PC-3 (cell line): ENCODE measurements around the gene R3HCC1L.
"Not testable (repeated sequence)": the region's sequence is repeated elsewhere in the genome, so short reads cannot be mapped to it uniquely, and the experiment has no call there.

ENCODE experiments used
- CTCF ChIP-seq: fragments of 300-600 bp; sonication (generic); conservative IDR thresholded peaks from 2 replicates; pipeline ENCODE4 v1.5.1; 2017; ENCODE audit warnings: antibody characterized with exemption, low read depth, mild to moderate bottlenecking, low read length
- EZH2 ChIP-seq: fragments of 300-600 bp; sonication (generic); IDR thresholded peaks from one replicate; pipeline ENCODE4 v1.6.1; 2017; ENCODE audit warnings: antibody characterized with exemption, mild to moderate bottlenecking, low read length; ENCODE audit not compliant: unreplicated experiment

DNA sequence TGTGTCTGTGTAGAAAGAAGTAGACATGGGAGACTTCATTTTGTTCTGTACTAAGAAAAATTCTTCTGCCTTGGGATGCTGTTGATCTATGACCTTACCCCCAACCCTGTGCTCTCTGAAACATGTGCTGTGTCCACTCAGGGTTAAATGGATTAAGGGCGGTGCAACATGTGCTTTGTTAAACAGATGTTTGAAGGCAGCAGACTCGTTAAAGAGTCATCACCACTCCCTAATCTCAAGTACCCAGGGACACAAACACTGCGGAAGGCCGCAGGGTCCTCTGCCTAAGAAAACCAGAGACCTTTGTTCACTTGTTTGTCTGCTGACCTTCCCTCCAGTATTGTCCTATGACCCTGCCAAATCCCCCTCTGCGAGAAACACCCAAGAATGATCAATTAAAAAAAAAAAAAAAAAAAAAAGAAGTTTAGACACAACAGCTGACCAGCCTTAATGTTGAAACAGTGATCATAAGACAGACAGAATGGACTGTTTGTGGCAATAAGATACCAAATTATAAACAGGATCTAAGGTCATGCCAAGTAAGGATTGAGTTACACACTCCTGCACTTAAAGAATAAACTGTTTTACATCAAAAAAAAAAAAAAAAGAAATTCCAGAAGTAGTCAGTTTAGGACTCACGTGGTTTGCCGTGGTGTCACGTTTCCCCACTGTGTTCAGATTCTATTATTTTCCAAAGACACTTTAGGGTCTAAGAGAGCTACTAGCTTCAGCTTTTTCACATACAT, 18.9 kb downstream of the R3HCC1L start:
- not testable (repeated sequence) for TF ChIP-seq CTCF, EZH2
